IMR-90 (cell line): ENCODE measurements around the gene ARHGEF17. TPM values are rescaled to one million over a fixed set of nuclear protein-coding genes. Genes with fewer than 3 reads are reported as not detected.
"Not testable (repeated sequence)": the region's sequence is repeated elsewhere in the genome, so short reads cannot be mapped to it uniquely, and the experiment has no call there.

Source experiments
- ATAC-seq: fragments of 200-7000 bp; cut with Tn5 transposase; 2 replicates; pipeline ENCODE4 v1.9.1; 2020; ENCODE audit warnings: low read depth, mild to moderate bottlenecking, moderate library complexity
- BruUV-seq: library from RNA; stranded (reverse); fragments of 400-500 nt; replicated peaks from 2 replicates; lab custom pipeline; 2021; lab: Mats Ljungman, UMichigan
- CTCF ChIA-PET: fragments of 300-600 bp; formaldehyde crosslinking; extraction: SDS; loops from one replicate; lab custom pipeline; 2021; ENCODE audit warnings: antibody characterized with exemption; lab: Yijun Ruan, JAX
- POLR2A ChIA-PET: fragments of 300-600 bp; sonication (Branson Sonifier 250); formaldehyde crosslinking; loops from one replicate; lab custom pipeline; 2022; ENCODE audit warnings: antibody characterized with exemption; ENCODE audit not compliant: unreplicated experiment; lab: Charles Lee
- DNase-seq: peaks from one replicate; pipeline ENCODE4 v3.0.0; 2013
- H2AFZ ChIP-seq: replicated peaks from 2 replicates; pipeline ENCODE3; 2013; ENCODE audit warnings: low read length, mild to moderate bottlenecking; ENCODE audit not compliant: poor library complexity
- H2AK5ac ChIP-seq: 2 replicates; pipeline ENCODE4 v1.6.1; 2013; ENCODE audit warnings: low read depth, low read length, inconsistent platforms
- H2AK9ac ChIP-seq: replicated peaks from 2 replicates; pipeline ENCODE3; 2013; ENCODE audit warnings: mild to moderate bottlenecking, low read depth, low read length, moderate library complexity; ENCODE audit not compliant: poor library complexity
- H2BK120ac ChIP-seq: 2 replicates; pipeline ENCODE4 v1.6.1; 2013; ENCODE audit warnings: low read depth, low read length, inconsistent platforms
- H2BK15ac ChIP-seq: 3 replicates; pipeline ENCODE4 v1.6.1; 2013; ENCODE audit warnings: low read depth, low read length, inconsistent platforms
- H2BK20ac ChIP-seq: 2 replicates; pipeline ENCODE4 v1.6.1; 2013; ENCODE audit warnings: low read depth, mild to moderate bottlenecking, inconsistent platforms, low read length, moderate library complexity
- H2BK5ac ChIP-seq: 2 replicates; pipeline ENCODE4 v1.6.1; 2013; ENCODE audit warnings: mild to moderate bottlenecking, low read depth, low read length, inconsistent platforms; ENCODE audit not compliant: poor library complexity, severe bottlenecking
- H3K14ac ChIP-seq: replicated peaks from 2 replicates; pipeline ENCODE4 v1.6.1; 2013; ENCODE audit warnings: low read depth, low read length, inconsistent platforms
- H3K18ac ChIP-seq: 2 replicates; pipeline ENCODE4 v1.6.1; 2013; ENCODE audit warnings: low read depth, low read length, control low read depth
- H3K23ac ChIP-seq: 2 replicates; pipeline ENCODE4 v1.6.1; 2013; ENCODE audit warnings: low read depth, low read length, inconsistent platforms
- H3K27ac ChIP-seq: 2 replicates; pipeline ENCODE4 v1.5.1; 2013; ENCODE audit warnings: mild to moderate bottlenecking, control low read depth, low read length; ENCODE audit not compliant: insufficient read depth
- H3K27me3 ChIP-seq: 2 replicates; pipeline ENCODE4 v1.6.1; 2013; ENCODE audit warnings: low read length; ENCODE audit not compliant: control insufficient read depth, insufficient read depth
- H3K36me3 ChIP-seq: 2 replicates; pipeline ENCODE4 v1.6.1; 2013; ENCODE audit warnings: low read length, mixed read lengths; ENCODE audit not compliant: control insufficient read depth, insufficient read depth
- H3K4ac ChIP-seq: 2 replicates; pipeline ENCODE4 v1.6.1; 2013; ENCODE audit warnings: low read depth, low read length, inconsistent platforms
- H3K4me1 ChIP-seq: 2 replicates; pipeline ENCODE4 v1.6.1; 2013; ENCODE audit warnings: low read length, mixed read lengths; ENCODE audit not compliant: control insufficient read depth, insufficient read depth
- H3K4me2 ChIP-seq: 2 replicates; pipeline ENCODE4 v1.6.1; 2013; ENCODE audit warnings: low read depth, mild to moderate bottlenecking, control low read depth, low read length, moderate library complexity
- H3K4me3 ChIP-seq: 2 replicates; pipeline ENCODE4 v1.5.1; 2013; ENCODE audit warnings: low read depth, mild to moderate bottlenecking, control low read depth, low read length, moderate library complexity; ENCODE audit not compliant: insufficient read depth
- H3K56ac ChIP-seq: 2 replicates; pipeline ENCODE4 v1.6.1; 2013; ENCODE audit warnings: low read length, inconsistent platforms; ENCODE audit not compliant: insufficient read depth; ENCODE audit errors: extremely low read depth
- H3K79me1 ChIP-seq, 2 experiments: 2 replicates each; pipeline ENCODE4 v1.6.1; 2013; ENCODE audit warnings: low read length in 2 of 2, inconsistent platforms in 1 of 2, low read depth in 1 of 2
- H3K9ac ChIP-seq: 2 replicates; pipeline ENCODE4 v1.6.1; 2013; ENCODE audit warnings: low read depth, low read length, control low read depth
- H3K9me1 ChIP-seq: 2 replicates; pipeline ENCODE4 v1.6.1; 2013; ENCODE audit warnings: low read length, inconsistent platforms; ENCODE audit not compliant: insufficient read depth
- H3K9me3 ChIP-seq: 2 replicates; pipeline ENCODE4 v1.6.1; 2013; ENCODE audit warnings: low read length; ENCODE audit not compliant: control insufficient read depth, insufficient read depth
- H4K20me1 ChIP-seq: 2 replicates; pipeline ENCODE4 v1.6.1; 2013; ENCODE audit warnings: low read length, inconsistent platforms; ENCODE audit not compliant: insufficient read depth
- H4K5ac ChIP-seq: 2 replicates; pipeline ENCODE4 v1.6.1; 2013; ENCODE audit warnings: mild to moderate bottlenecking, low read depth, low read length, control low read depth
- H4K8ac ChIP-seq, 2 experiments: 2 replicates each; pipeline ENCODE4 v1.6.1; 2013; ENCODE audit warnings: low read depth in 2 of 2, low read length in 2 of 2, control low read depth in 1 of 2, inconsistent platforms in 1 of 2
- H4K91ac ChIP-seq: 2 replicates; pipeline ENCODE4 v1.6.1; 2013; ENCODE audit warnings: low read depth, low read length, inconsistent platforms; ENCODE audit not compliant: insufficient read depth
- CHD1 ChIP-seq: IDR thresholded peaks from 2 replicates; pipeline ENCODE4 v1.6.1; 2012; ENCODE audit warnings: low read depth, low read length, improper control_type of control experiment
- ELK1 ChIP-seq: fragments of 150-350 bp; IDR thresholded peaks from 2 replicates; pipeline ENCODE4 v1.6.1; 2016; ENCODE audit warnings: low read depth, mild to moderate bottlenecking, low read length, moderate library complexity, borderline replicate concordance
- FOS ChIP-seq: fragments of 150-350 bp; IDR thresholded peaks from 2 replicates; pipeline ENCODE4 v1.6.1; 2016; ENCODE audit warnings: low read depth, low read length
- MAFK ChIP-seq: IDR thresholded peaks from 2 replicates; pipeline ENCODE4 v1.6.1; 2012; ENCODE audit warnings: low read depth, low read length, improper control_type of control experiment
- MAZ ChIP-seq: IDR thresholded peaks from 2 replicates; pipeline ENCODE4 v1.6.1; 2012; ENCODE audit warnings: low read depth, mild to moderate bottlenecking, low read length, improper control_type of control experiment, moderate library complexity, borderline replicate concordance
- POLR2A ChIP-seq: IDR thresholded peaks from 2 replicates; pipeline ENCODE4 v1.6.1; 2012; ENCODE audit warnings: mild to moderate bottlenecking, low read depth, low read length
- RFX5 ChIP-seq: IDR thresholded peaks from 2 replicates; pipeline ENCODE4 v1.8.0; 2012; ENCODE audit warnings: low read depth, mild to moderate bottlenecking, low read length, moderate library complexity
- SMC3 ChIP-seq: fragments of 150-350 bp; IDR thresholded peaks from 2 replicates; pipeline ENCODE4 v1.6.1; 2016; ENCODE audit warnings: low read depth, mild to moderate bottlenecking, antibody characterized with exemption, low read length, moderate library complexity
- WGBS, 2 experiments: methylation state at CpG; one replicate each; pipeline versions ENCODE4 v1.1.5 to v1.1.7; 2013; ENCODE audit warnings: missing lambda C conversion rate in 2 of 2; ENCODE audit not compliant: insufficient read length in 1 of 2; ENCODE audit errors: extremely low coverage in 2 of 2; 5-methylcytosine and 5-hydroxymethylcytosine counted together
- dilution Hi-C: fragments of 300-500 bp; cut with HindIII; formaldehyde crosslinking; loops from one replicate; pipeline ENCODE4 v1.14.3; 2018; ENCODE audit warnings: low sequenced_read_pairs; ENCODE audit not compliant: unreplicated experiment
- in situ Hi-C: fragments of 300-500 bp; cut with MboI; formaldehyde crosslinking; loops from 3 replicates; pipeline ENCODE4 v1.14.3; 2019; ENCODE audit warnings: low sequenced_read_pairs, inconsistent platforms, mixed read lengths
- intact Hi-C: fragments of 100-400 bp; cut with micrococcal nuclease; formaldehyde crosslinking; loops from 2 replicates; pipeline ENCODE4 v1.10.0; 2022
- polyA plus RNA-seq, 3 experiments: library from polyadenylated mRNA; depleted of rRNA; stranded (reverse); fragments of >200 nt; gene quantifications; 2 replicates each; pipeline ENCODE4 v1.2.3, GENCODE V29; 2012; ENCODE audit warnings: low replicate concordance in 1 of 3
- total RNA-seq: library from RNA; depleted of rRNA; stranded (reverse); fragments of >200 nt; gene quantifications from 2 replicates; pipeline ENCODE4 v1.2.3, GENCODE V29; 2012

Gene ARHGEF17
- total and polyA plus RNA-seq, 2 of the 4 experiments (the other 2 are of a cell fraction), result 21.7 to 97.7 TPM

GRCh38 chr11:73273222-73273895, 34.7 kb upstream of the ARHGEF17 start:
- H3K36me3 ChIP-seq, result no peaks in the 10 kb centered on the region
- H3K79me1 ChIP-seq, result no peaks in the 10 kb centered on the region
- H3K4ac ChIP-seq, result no peak overlapping the region
- no peak overlapping the region for H2BK20ac ChIP-seq
- H2AK9ac ChIP-seq, result no peak overlapping the region
- H3K9me1 ChIP-seq, result no peaks in the 10 kb centered on the region
- TF ChIP-seq ELK1 (no peak), RFX5 (no peak), SMC3 (no peak), CHD1 (no peak), MAFK (no peak), MAZ (no peak), POLR2A (no peak), FOS (no peak)
- dilution Hi-C loops, result no loop called here
- H3K27ac ChIP-seq, result no peak overlapping the region
- H3K23ac ChIP-seq, result no peak overlapping the region
- POLR2A ChIA-PET, result no interaction called here
- no CpG with 5 or more reads among the region's 8 CpGs for WGBS, 2 experiments
- H3K9me3 ChIP-seq, result no peaks in the 10 kb centered on the region
- CTCF ChIA-PET, result interaction anchor here (1.2 to 1.3 kb wide), 2 partner anchors 14 to 15 kb away, joined by 4 read pairs; no protein-coding TSS in a partner anchor
- no peak overlapping the region for H3K18ac ChIP-seq
- H2AFZ ChIP-seq, result no peak overlapping the region
- no peak overlapping the region for H2AK5ac ChIP-seq
- H2BK15ac ChIP-seq, result no peak overlapping the region
- H4K5ac ChIP-seq, result no peak overlapping the region
- H3K4me1 ChIP-seq, result no peaks in the 10 kb centered on the region
- H3K56ac ChIP-seq, result no peak overlapping the region
- DNase-seq, result no peak
- intact Hi-C loops, result no loop called here
- no peak overlapping the region for H3K4me3 ChIP-seq
- H3K14ac ChIP-seq, result no peak overlapping the region
- no peak overlapping the region for H4K91ac ChIP-seq
- H2BK120ac ChIP-seq, result no peak overlapping the region
- H2BK5ac ChIP-seq, result no peak overlapping the region
- no peak overlapping the region for H3K9ac ChIP-seq
- no peak for ATAC-seq
- H4K20me1 ChIP-seq, result no peaks in the 10 kb centered on the region
- peaks cover 39% of the 10 kb centered on the region for H3K27me3 ChIP-seq
- no TSS peak for BruUV-seq
- no peak overlapping the region for H4K8ac ChIP-seq
- in situ Hi-C loops, result no loop called here
- no peak overlapping the region for H3K4me2 ChIP-seq

GRCh38 chr11:73274191-73274590, 33.9 kb upstream of the ARHGEF17 start:
- H2AK9ac ChIP-seq, H3K18ac ChIP-seq, H3K4ac ChIP-seq, H3K14ac ChIP-seq, in situ Hi-C loops, intact Hi-C loops, dilution Hi-C loops, ATAC-seq, H3K9me3 ChIP-seq, BruUV-seq, H3K27ac ChIP-seq, H4K91ac ChIP-seq, H3K9ac ChIP-seq, H4K8ac ChIP-seq, H4K5ac ChIP-seq, H3K4me1 ChIP-seq, H2BK5ac ChIP-seq, H3K23ac ChIP-seq, H2AK5ac ChIP-seq, DNase-seq, H4K20me1 ChIP-seq, H2AFZ ChIP-seq, H2BK20ac ChIP-seq, H3K4me2 ChIP-seq, POLR2A ChIA-PET, H3K9me1 ChIP-seq, H3K56ac ChIP-seq, H2BK15ac ChIP-seq, H3K79me1 ChIP-seq, H3K36me3 ChIP-seq, H3K4me3 ChIP-seq, H2BK120ac ChIP-seq: not testable (repeated sequence)
- CTCF ChIA-PET, result interaction anchor here (0.9 to 1.4 kb wide), 2 partner anchors 15 to 21 kb away, joined by 3 read pairs; no protein-coding TSS in a partner anchor
- H3K27me3 ChIP-seq, result peaks cover 31% of the 10 kb centered on the region
- WGBS, 2 experiments, result no CpG with 5 or more reads among the region's 4 CpGs
